PC-9 (cell line): ENCODE measurements around the gene ZBTB22.

Experiments used
- CTCF ChIP-seq: fragments of 200-600 bp; sonication (generic); conservative IDR thresholded peaks from 2 replicates; pipeline ENCODE4 v1.6.1; 2017; ENCODE audit warnings: mixed run types, antibody characterized with exemption, mild to moderate bottlenecking, moderate library complexity
- EZH2 ChIP-seq: fragments of 200-600 bp; sonication (generic); IDR thresholded peaks from 2 replicates; pipeline ENCODE4 v1.8.0; 2017; ENCODE audit warnings: antibody characterized with exemption, low read depth

- no peak for TF ChIP-seq EZH2
- peak; percentile 63 for TF ChIP-seq CTCF
Measured at GRCh38 chr6:33276864-33277662, 40.5 kb downstream of the ZBTB22 start, which contains the start of gene B3GALT4.
